ENCODE results near the gene TSHZ3. TPM values are rescaled to one million over a fixed set of nuclear protein-coding genes. Genes with fewer than 3 reads are reported as not detected.

The TSHZ3 gene
- total RNA-seq, 4 donors from 2014 or later, result 1.6 to 4.0 (median 3.5) TPM

- DNase-seq (ENCODE audit: low spot score in 2 of 2), result no peak
- intact Hi-C loops (cut with DNase I; ENCODE audit: low total_unique reads), result no loop called here
- TF ChIP-seq, protein P1, sequence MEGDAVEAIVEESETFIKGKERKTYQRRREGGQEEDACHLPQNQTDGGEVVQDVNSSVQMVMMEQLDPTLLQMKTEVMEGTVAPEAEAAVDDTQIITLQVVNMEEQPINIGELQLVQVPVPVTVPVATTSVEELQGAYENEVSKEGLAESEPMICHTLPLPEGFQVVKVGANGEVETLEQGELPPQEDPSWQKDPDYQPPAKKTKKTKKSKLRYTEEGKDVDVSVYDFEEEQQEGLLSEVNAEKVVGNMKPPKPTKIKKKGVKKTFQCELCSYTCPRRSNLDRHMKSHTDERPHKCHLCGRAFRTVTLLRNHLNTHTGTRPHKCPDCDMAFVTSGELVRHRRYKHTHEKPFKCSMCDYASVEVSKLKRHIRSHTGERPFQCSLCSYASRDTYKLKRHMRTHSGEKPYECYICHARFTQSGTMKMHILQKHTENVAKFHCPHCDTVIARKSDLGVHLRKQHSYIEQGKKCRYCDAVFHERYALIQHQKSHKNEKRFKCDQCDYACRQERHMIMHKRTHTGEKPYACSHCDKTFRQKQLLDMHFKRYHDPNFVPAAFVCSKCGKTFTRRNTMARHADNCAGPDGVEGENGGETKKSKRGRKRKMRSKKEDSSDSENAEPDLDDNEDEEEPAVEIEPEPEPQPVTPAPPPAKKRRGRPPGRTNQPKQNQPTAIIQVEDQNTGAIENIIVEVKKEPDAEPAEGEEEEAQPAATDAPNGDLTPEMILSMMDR (IDR thresholded peaks at IDR 0.05), result no peak
- no peak for TF ChIP-seq POLR2A (IDR thresholded peaks at IDR 0.05)
- WGBS, 2 donors, result 93 to 96% methylated on average over 7 of the region's 7 CpGs
- no peak overlapping the region for H3K4me3 ChIP-seq (ENCODE audit: low read depth, poor library complexity, severe bottlenecking)
Measured at GRCh38 chr19:31266731-31267130, 82.5 kb downstream of the TSHZ3 start.

DNA sequence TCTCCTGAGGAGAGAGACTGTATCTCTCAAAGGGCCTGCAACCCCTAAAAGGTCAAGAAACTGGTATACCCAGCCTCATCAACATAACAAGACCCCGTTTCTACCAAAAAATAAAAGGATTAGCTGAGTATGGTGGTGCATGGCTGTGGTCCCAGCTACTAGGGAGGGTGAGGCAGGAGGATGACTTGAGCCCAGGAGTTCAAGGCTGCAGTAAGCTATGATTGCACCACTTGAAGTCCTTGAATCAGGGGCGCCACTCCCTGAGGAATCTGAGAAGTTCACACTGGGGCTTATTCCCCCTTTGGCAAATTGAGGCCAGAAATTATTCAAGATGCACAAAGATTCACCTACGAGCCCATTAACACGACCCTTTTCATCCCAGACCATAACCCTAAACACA is 83.0 kb downstream of the TSHZ3 start:
- WGBS, 2 donors, result 88 to 93% methylated on average over 4 of the region's 4 CpGs
- DNase-seq (ENCODE audit: low spot score in 2 of 2), result no peak
- intact Hi-C loops (cut with DNase I; ENCODE audit: low total_unique reads), result no loop called here

DNA sequence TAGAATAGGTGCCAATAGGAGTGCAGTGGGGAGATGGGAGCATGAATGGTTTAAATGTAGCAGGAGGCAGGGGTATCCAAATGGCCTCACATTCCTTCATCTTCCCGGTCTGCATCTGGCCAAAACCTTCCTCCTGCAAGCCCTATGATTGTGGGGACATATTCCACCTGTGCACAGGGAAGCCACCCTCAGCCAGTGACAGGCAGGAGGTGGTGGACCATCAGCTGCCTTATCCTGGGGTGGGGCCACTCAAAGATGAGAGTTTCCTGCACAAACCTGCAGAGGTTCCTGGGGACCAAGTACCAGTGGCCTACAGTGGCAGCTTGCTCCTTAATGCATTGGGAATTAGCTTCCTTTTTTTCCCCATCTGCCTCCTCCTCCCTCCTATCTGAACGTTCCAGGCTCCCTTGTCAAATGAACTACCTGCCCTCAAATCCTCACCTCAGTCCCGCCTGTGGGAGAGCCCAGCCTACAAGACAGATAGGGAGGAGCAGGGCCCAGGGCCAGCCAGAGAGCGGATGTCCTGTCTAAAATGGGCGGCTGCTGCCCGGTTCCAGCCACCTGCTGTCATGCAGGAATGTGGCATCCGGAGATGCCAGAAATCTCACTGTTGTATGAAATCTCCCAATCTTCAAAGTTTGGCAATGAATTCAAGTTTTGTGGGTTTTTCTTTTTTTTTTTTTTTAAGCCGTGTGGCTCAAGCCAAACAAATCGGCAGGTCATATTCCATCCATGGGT is 85.0 kb downstream of the TSHZ3 start:
- TF ChIP-seq, protein P1 (IDR thresholded peaks at IDR 0.05), result no peak
- no peak for TF ChIP-seq POLR2A (IDR thresholded peaks at IDR 0.05)
- DNase-seq (ENCODE audit: low spot score in 2 of 2), result peak in 1 of 2 donors; percentile 69
- no peak overlapping the region for H3K4me3 ChIP-seq (ENCODE audit: low read depth, poor library complexity, severe bottlenecking)
- WGBS, 2 donors, result 65 to 72% methylated on average over 9 of the region's 9 CpGs
- intact Hi-C loops (cut with DNase I; ENCODE audit: low total_unique reads), result no loop called here

More for the DNA sequence above, 83.0 kb downstream of the TSHZ3 start:
- H3K4me3 ChIP-seq (ENCODE audit: low read depth, poor library complexity, severe bottlenecking), result no peak overlapping the region
- TF ChIP-seq POLR2A (IDR thresholded peaks at IDR 0.05), result no peak
- TF ChIP-seq, protein P1 (IDR thresholded peaks at IDR 0.05), result no peak

DNA sequence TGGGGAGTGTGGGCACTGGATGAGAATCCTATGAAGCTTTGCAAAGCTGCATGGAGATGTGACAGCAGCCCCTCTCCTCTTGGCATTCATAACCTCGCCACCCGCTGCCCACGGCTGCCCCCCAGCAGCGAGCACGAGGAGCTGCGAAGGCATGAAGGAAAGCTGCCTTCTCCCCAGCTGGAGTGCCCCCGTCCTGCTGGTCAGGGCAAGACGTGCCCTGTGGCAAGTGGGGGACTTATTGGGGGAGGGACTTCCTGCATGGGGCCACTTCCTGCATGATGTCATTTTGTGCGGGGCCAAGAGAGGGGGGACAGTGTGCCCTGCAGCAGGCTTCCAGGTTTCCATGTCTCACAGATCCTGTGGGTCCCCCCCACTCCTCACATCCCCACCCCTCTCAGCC is 85.9 kb downstream of the TSHZ3 start:
- TF ChIP-seq, protein P1 (IDR thresholded peaks at IDR 0.05), result no peak
- TF ChIP-seq POLR2A (IDR thresholded peaks at IDR 0.05), result no peak
- intact Hi-C loops (cut with DNase I; ENCODE audit: low total_unique reads), result no loop called here
- no peak overlapping the region for H3K4me3 ChIP-seq (ENCODE audit: low read depth, poor library complexity, severe bottlenecking)
- 42 to 74% methylated on average over 7 to 9 of the region's 9 CpGs for WGBS, 2 donors
- DNase-seq (ENCODE audit: low spot score in 2 of 2), result peak in 1 of 2 donors; percentile 76

GRCh38 chr19:31262725-31263191 is 86.5 kb downstream of the TSHZ3 start:
- DNase-seq (ENCODE audit: low spot score in 2 of 2), result peak in 1 of 2 donors; percentile 62
- 62 to 66% methylated on average over 8 to 10 of the region's 10 CpGs for WGBS, 2 donors
- intact Hi-C loops (cut with DNase I; ENCODE audit: low total_unique reads), result no loop called here
- TF ChIP-seq POLR2A (IDR thresholded peaks at IDR 0.05), result no peak
- TF ChIP-seq, protein P1 (IDR thresholded peaks at IDR 0.05), result no peak
- no peak overlapping the region for H3K4me3 ChIP-seq (ENCODE audit: low read depth, poor library complexity, severe bottlenecking)

Measured in lower leg skin (tissue), 4 donors.